ENCODE results near the gene TAS2R38.
A peak's percentile ranks its signal among the peaks of the same experiment; 100 is the strongest.
"Not testable (repeated sequence)": the region's sequence is repeated elsewhere in the genome, so short reads cannot be mapped to it uniquely, and the experiment has no call there.

The TAS2R38 gene

DNA sequence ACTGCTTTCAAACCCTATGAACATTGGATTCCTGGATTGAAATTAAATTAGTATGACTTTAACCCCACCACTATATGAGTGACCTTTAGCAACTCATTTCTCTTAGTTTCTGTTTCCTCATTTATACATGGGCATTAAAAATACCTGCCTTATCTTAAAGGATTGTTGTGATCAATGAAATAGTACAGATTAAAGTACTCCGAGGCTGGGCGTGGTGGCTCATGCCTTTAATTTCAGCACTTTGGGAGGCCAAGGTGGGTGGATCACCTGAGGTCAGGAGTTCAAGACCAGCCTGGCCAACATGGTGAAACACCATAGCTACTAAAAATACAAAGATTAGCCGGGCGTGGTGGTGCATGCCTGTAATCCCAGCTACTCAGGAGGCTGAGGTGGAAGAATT is 14.2 kb upstream of the TAS2R38 start:
- H2BK5ac ChIP-seq (ENCODE audit: low read depth, low read length, poor library complexity); H4K8ac ChIP-seq (ENCODE audit: low read depth, low read length); H3K4me3 ChIP-seq (ENCODE audit: low read depth, low read length); H3K36me3 ChIP-seq (ENCODE audit: control insufficient read depth in 1 of 2, insufficient read depth in 2 of 2, low read length in 2 of 2); H3K27me3 ChIP-seq (ENCODE audit: insufficient read depth, low read length); H3K79me1 ChIP-seq (ENCODE audit: low read length); H4K12ac ChIP-seq (ENCODE audit: low read depth, low read length); H3K23ac ChIP-seq (ENCODE audit: low read length); H3K79me2 ChIP-seq (ENCODE audit: control insufficient read depth, insufficient read depth, low read length, poor library complexity); H3K9me3 ChIP-seq (ENCODE audit: insufficient read depth, low read depth, low read length); H3K18ac ChIP-seq (ENCODE audit: low read length); H2BK12ac ChIP-seq (ENCODE audit: low read length); DNase-seq; H2AK5ac ChIP-seq (ENCODE audit: low read length); H3K4me1 ChIP-seq (ENCODE audit: control insufficient read depth in 1 of 2, insufficient read depth in 2 of 2, low read length in 2 of 2); H3K9ac ChIP-seq (ENCODE audit: low read length); H2BK120ac ChIP-seq (ENCODE audit: insufficient read depth, low read length, poor library complexity); H2AFZ ChIP-seq (ENCODE audit: insufficient read depth, low read length, poor library complexity); H4K91ac ChIP-seq (ENCODE audit: low read depth, low read length); H3K4ac ChIP-seq (ENCODE audit: low read depth, low read length); H3K4me2 ChIP-seq (ENCODE audit: low read length); H3K14ac ChIP-seq (ENCODE audit: low read length); H3K27ac ChIP-seq (ENCODE audit: low read depth, low read length): not testable (repeated sequence)
- no CpG with 5 or more reads among the region's 4 CpGs for WGBS (ENCODE audit: extremely low coverage, insufficient coverage, insufficient read length)

DNA sequence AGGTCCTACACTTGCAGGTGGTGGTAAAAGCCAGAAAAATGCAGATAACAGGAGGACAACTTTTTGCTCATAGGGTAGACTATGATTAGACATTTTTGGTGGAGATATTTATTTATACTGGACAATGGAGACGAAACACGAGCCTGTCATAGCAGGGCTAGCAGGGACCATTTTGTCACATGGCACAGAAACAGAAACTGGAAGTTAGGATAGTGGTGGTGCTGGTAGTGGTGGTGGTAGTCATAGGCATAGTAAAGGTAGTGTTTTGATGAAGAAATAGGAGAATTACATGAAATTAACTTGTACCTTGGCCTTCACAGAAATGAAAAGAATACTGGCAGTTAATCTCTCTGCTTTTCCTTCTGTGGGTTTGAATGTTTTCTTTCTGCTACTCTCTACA is 13.3 kb upstream of the TAS2R38 start:
- Histone ChIP-seq H2AFZ (ENCODE audit: insufficient read depth, low read length, poor library complexity) (no peak overlapping the region), H3K9ac (ENCODE audit: low read length) (no peak overlapping the region), H3K79me2 (ENCODE audit: control insufficient read depth, insufficient read depth, low read length, poor library complexity) (no peaks in the 10 kb centered on the region), H2BK5ac (ENCODE audit: low read depth, low read length, poor library complexity) (no peak overlapping the region), H3K23ac (ENCODE audit: low read length) (no peak overlapping the region), H3K4ac (ENCODE audit: low read depth, low read length) (no peak overlapping the region), H2AK5ac (ENCODE audit: low read length) (no peak overlapping the region), H3K79me1 (ENCODE audit: low read length) (peaks cover 2% of the 10 kb centered on the region), H2BK12ac (ENCODE audit: low read length) (no peak overlapping the region), H3K4me3 (ENCODE audit: low read depth, low read length) (no peak overlapping the region), H3K27me3 (ENCODE audit: insufficient read depth, low read length) (no peaks in the 10 kb centered on the region), H4K8ac (ENCODE audit: low read depth, low read length) (no peak overlapping the region), H3K4me2 (ENCODE audit: low read length) (no peak overlapping the region), H4K91ac (ENCODE audit: low read depth, low read length) (no peak overlapping the region), H2BK120ac (ENCODE audit: insufficient read depth, low read length, poor library complexity) (no peak overlapping the region), H3K9me3 (ENCODE audit: insufficient read depth, low read depth, low read length) (no peaks in the 10 kb centered on the region), H3K18ac (ENCODE audit: low read length) (no peak overlapping the region), H3K27ac (ENCODE audit: low read depth, low read length) (no peak overlapping the region), H3K14ac (ENCODE audit: low read length) (no peak overlapping the region), H3K36me3 (ENCODE audit: control insufficient read depth in 1 of 2, insufficient read depth in 2 of 2, low read length in 2 of 2) (no peaks in the 10 kb centered on the region), H4K12ac (ENCODE audit: low read depth, low read length) (no peak overlapping the region), H3K4me1 (ENCODE audit: control insufficient read depth in 1 of 2, insufficient read depth in 2 of 2, low read length in 2 of 2) (peaks cover 0 to 2% of the 10 kb centered on the region in 2 experiments)
- peak; percentile 84 to 87 for DNase-seq
- WGBS (ENCODE audit: extremely low coverage, insufficient coverage, insufficient read length): no CpG with 5 or more reads among the region's 2 CpGs

GRCh38 chr7:141985926-141986325 is 12.4 kb upstream of the TAS2R38 start:
- H3K4ac ChIP-seq (ENCODE audit: low read depth, low read length); H3K4me2 ChIP-seq (ENCODE audit: low read length): not testable (repeated sequence)
- WGBS (ENCODE audit: extremely low coverage, insufficient coverage, insufficient read length): no CpG with 5 or more reads among the region's 13 CpGs

GRCh38 chr7:141979568-141979967 is 6.0 kb upstream of the TAS2R38 start:
- H3K79me1 ChIP-seq (ENCODE audit: low read length): no peaks in the 10 kb centered on the region
- no CpG with 5 or more reads among the region's 2 CpGs for WGBS (ENCODE audit: extremely low coverage, insufficient coverage, insufficient read length)

More at GRCh38 chr7:141985926-141986325, 12.4 kb upstream of the TAS2R38 start:
- H3K79me2 ChIP-seq (ENCODE audit: control insufficient read depth, insufficient read depth, low read length, poor library complexity); H2BK120ac ChIP-seq (ENCODE audit: insufficient read depth, low read length, poor library complexity); H3K27me3 ChIP-seq (ENCODE audit: insufficient read depth, low read length); H4K12ac ChIP-seq (ENCODE audit: low read depth, low read length); H3K36me3 ChIP-seq (ENCODE audit: control insufficient read depth in 1 of 2, insufficient read depth in 2 of 2, low read length in 2 of 2); H2AK5ac ChIP-seq (ENCODE audit: low read length); H3K79me1 ChIP-seq (ENCODE audit: low read length); H3K9ac ChIP-seq (ENCODE audit: low read length); H3K4me3 ChIP-seq (ENCODE audit: low read depth, low read length); H3K14ac ChIP-seq (ENCODE audit: low read length); H3K23ac ChIP-seq (ENCODE audit: low read length); H3K27ac ChIP-seq (ENCODE audit: low read depth, low read length); H2BK5ac ChIP-seq (ENCODE audit: low read depth, low read length, poor library complexity); H3K18ac ChIP-seq (ENCODE audit: low read length); H3K9me3 ChIP-seq (ENCODE audit: insufficient read depth, low read depth, low read length); H3K4me1 ChIP-seq (ENCODE audit: control insufficient read depth in 1 of 2, insufficient read depth in 2 of 2, low read length in 2 of 2); H2BK12ac ChIP-seq (ENCODE audit: low read length); H4K8ac ChIP-seq (ENCODE audit: low read depth, low read length); H2AFZ ChIP-seq (ENCODE audit: insufficient read depth, low read length, poor library complexity): not testable (repeated sequence)
- H4K91ac ChIP-seq (ENCODE audit: low read depth, low read length): peak overlapping the region; percentile 55
- peak in 1 of 2 donors; percentile 21 for DNase-seq

More at GRCh38 chr7:141979568-141979967, 6.0 kb upstream of the TAS2R38 start:
- Histone ChIP-seq H3K9ac (ENCODE audit: low read length) (no peak overlapping the region), H3K9me3 (ENCODE audit: insufficient read depth, low read depth, low read length) (no peaks in the 10 kb centered on the region), H3K4me1 (ENCODE audit: control insufficient read depth in 1 of 2, insufficient read depth in 2 of 2, low read length in 2 of 2) (peaks cover 0 to 2% of the 10 kb centered on the region in 2 experiments), H3K4ac (ENCODE audit: low read depth, low read length) (no peak overlapping the region), H3K79me2 (ENCODE audit: control insufficient read depth, insufficient read depth, low read length, poor library complexity) (no peaks in the 10 kb centered on the region), H2AFZ (ENCODE audit: insufficient read depth, low read length, poor library complexity) (no peak overlapping the region), H3K23ac (ENCODE audit: low read length) (no peak overlapping the region), H4K91ac (ENCODE audit: low read depth, low read length) (no peak overlapping the region), H3K18ac (ENCODE audit: low read length) (no peak overlapping the region), H4K12ac (ENCODE audit: low read depth, low read length) (no peak overlapping the region), H2BK5ac (ENCODE audit: low read depth, low read length, poor library complexity) (no peak overlapping the region), H3K27ac (ENCODE audit: low read depth, low read length) (no peak overlapping the region), H3K27me3 (ENCODE audit: insufficient read depth, low read length) (no peaks in the 10 kb centered on the region), H3K36me3 (ENCODE audit: control insufficient read depth in 1 of 2, insufficient read depth in 2 of 2, low read length in 2 of 2) (no peaks in the 10 kb centered on the region), H2BK12ac (ENCODE audit: low read length) (no peak overlapping the region), H2AK5ac (ENCODE audit: low read length) (no peak overlapping the region), H3K4me2 (ENCODE audit: low read length) (no peak overlapping the region), H3K4me3 (ENCODE audit: low read depth, low read length) (no peak overlapping the region), H3K14ac (ENCODE audit: low read length) (no peak overlapping the region), H4K8ac (ENCODE audit: low read depth, low read length) (no peak overlapping the region), H2BK120ac (ENCODE audit: insufficient read depth, low read length, poor library complexity) (no peak overlapping the region)
- DNase-seq: no peak

Data from trophoblast cell (in vitro differentiated cells and primary cell).